ENCODE measurements around the gene ZNF79.

ZNF79 gene

GRCh38 chr9:127423934-127424675 is at the start of gene ZNF79:
ZNF79 (plus strand) TSS chr9:127424382; CDS start chr9:127424788, 406 bp downstream.
- peak; percentile 83 for DNase-seq (ENCODE audit: low read depth in 2 of 2, low spot score in 1 of 2)

GRCh38 chr9:127380479-127380878 is 43.7 kb upstream of the ZNF79 start:
- no peak for DNase-seq (ENCODE audit: low read depth in 2 of 2, low spot score in 1 of 2)

GRCh38 chr9:127382541-127382940 is 41.6 kb upstream of the ZNF79 start:
- no peak for DNase-seq (ENCODE audit: low read depth in 2 of 2, low spot score in 1 of 2)

- no peak for DNase-seq (ENCODE audit: low read depth in 2 of 2, low spot score in 1 of 2)
Observed at GRCh38 chr9:127384016-127384730, 40.0 kb upstream of the ZNF79 start.

- DNase-seq (ENCODE audit: low read depth in 2 of 2, low spot score in 1 of 2) = no peak
Observed at GRCh38 chr9:127384901-127385300, 39.3 kb upstream of the ZNF79 start.

- no peak for DNase-seq (ENCODE audit: low read depth in 2 of 2, low spot score in 1 of 2)
Observed at GRCh38 chr9:127386249-127386648, 37.9 kb upstream of the ZNF79 start.

GRCh38 chr9:127386981-127387380 is 37.2 kb upstream of the ZNF79 start:
- DNase-seq (ENCODE audit: low read depth in 2 of 2, low spot score in 1 of 2) = no peak

- peak; percentile 72 to 73 for DNase-seq (ENCODE audit: low read depth in 2 of 2, low spot score in 1 of 2)
Observed at GRCh38 chr9:127388037-127388855, 35.9 kb upstream of the ZNF79 start.

- DNase-seq (ENCODE audit: low read depth in 2 of 2, low spot score in 1 of 2) = no peak
Observed at GRCh38 chr9:127388856-127389238, 35.3 kb upstream of the ZNF79 start.

GRCh38 chr9:127389381-127390247 is 34.6 kb upstream of the ZNF79 start:
- DNase-seq (ENCODE audit: low read depth in 2 of 2, low spot score in 1 of 2) = no peak

- DNase-seq (ENCODE audit: low read depth in 2 of 2, low spot score in 1 of 2) = no peak
Observed at GRCh38 chr9:127390248-127390545, 34.0 kb upstream of the ZNF79 start.

- DNase-seq (ENCODE audit: low read depth in 2 of 2, low spot score in 1 of 2) = no peak
Observed at GRCh38 chr9:127390563-127390962, 33.6 kb upstream of the ZNF79 start.

GRCh38 chr9:127392166-127392565 is 32.0 kb upstream of the ZNF79 start:
- no peak for DNase-seq (ENCODE audit: low read depth in 2 of 2, low spot score in 1 of 2)

- DNase-seq (ENCODE audit: low read depth in 2 of 2, low spot score in 1 of 2) = no peak
Observed at GRCh38 chr9:127392976-127393375, 31.2 kb upstream of the ZNF79 start.

- DNase-seq (ENCODE audit: low read depth in 2 of 2, low spot score in 1 of 2) = no peak
Observed at GRCh38 chr9:127393645-127394044, 30.5 kb upstream of the ZNF79 start.

GRCh38 chr9:127395497-127396252 is 28.5 kb upstream of the ZNF79 start:
- no peak for DNase-seq (ENCODE audit: low read depth in 2 of 2, low spot score in 1 of 2)

- DNase-seq (ENCODE audit: low read depth in 2 of 2, low spot score in 1 of 2) = no peak
Observed at GRCh38 chr9:127396253-127396807, 27.9 kb upstream of the ZNF79 start.

- DNase-seq (ENCODE audit: low read depth in 2 of 2, low spot score in 1 of 2) = peak; percentile 60 to 84
Observed at GRCh38 chr9:127396808-127397645, 27.2 kb upstream of the ZNF79 start, which contains the start of gene SLC2A8. SLC2A8 (plus strand) TSS chr9:127397169; CDS start chr9:127397231, 62 bp downstream.

All from stimulated activated CD8-positive, alpha-beta memory T cell treated with anti-CD3 and anti-CD28 coated beads, Interleukin-4, amount 100 ng/mL, for 4 hours (primary cell).